SKM-1 treated with dmso at 0.1 percent for 144 hours (cell line): ENCODE data around the gene IGSF23.
"Not testable (repeated sequence)": the region's sequence is repeated elsewhere in the genome, so short reads cannot be mapped to it uniquely, and the experiment has no call there.

Source experiments
- DNase-seq: peaks from one replicate; lab custom pipeline; 2025; ENCODE audit not compliant: unreplicated experiment; lab: John Stamatoyannopoulos, UW

Gene IGSF23

DNA sequence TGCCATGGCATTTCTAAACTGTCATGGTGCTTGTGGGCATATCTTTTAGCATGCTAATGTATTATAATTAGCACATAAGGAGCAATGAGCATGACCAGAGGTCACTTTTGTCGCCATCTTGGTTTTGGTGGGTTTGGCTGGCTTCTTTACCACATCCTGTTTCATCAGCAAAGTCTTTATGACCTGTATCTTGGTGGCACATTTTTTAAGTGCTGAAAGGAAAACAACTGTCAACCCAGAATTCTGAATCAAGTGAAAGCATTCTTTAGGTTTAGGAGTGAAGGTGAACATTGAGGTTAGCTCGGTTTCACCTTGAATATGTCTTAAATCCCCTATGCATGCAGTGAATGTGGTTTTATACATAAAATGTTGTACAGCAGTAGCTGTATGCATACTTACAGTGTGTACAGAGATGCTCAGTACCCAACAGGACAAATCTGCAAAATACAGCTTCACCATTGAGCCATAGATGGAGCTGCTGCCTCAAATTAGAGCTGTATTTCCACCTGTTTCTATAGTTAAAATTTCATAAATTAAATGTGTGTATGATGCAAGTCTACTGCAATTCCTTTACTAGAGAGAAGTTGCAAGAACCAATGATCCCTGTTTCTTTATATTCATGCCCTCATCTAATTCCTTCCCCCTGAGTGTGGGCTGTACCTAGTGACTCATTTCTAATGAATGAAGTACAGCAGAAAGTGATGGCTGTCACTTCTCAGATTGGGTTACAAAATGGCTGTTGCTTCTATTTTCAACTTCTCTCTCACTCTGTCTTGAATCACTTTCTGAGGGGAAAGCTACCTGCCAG is 25.2 kb upstream of the IGSF23 start:
- DNase-seq, result no peak

GRCh38 chr19:44588771-44589112 is 24.6 kb upstream of the IGSF23 start:
- DNase-seq, result no peak

DNA sequence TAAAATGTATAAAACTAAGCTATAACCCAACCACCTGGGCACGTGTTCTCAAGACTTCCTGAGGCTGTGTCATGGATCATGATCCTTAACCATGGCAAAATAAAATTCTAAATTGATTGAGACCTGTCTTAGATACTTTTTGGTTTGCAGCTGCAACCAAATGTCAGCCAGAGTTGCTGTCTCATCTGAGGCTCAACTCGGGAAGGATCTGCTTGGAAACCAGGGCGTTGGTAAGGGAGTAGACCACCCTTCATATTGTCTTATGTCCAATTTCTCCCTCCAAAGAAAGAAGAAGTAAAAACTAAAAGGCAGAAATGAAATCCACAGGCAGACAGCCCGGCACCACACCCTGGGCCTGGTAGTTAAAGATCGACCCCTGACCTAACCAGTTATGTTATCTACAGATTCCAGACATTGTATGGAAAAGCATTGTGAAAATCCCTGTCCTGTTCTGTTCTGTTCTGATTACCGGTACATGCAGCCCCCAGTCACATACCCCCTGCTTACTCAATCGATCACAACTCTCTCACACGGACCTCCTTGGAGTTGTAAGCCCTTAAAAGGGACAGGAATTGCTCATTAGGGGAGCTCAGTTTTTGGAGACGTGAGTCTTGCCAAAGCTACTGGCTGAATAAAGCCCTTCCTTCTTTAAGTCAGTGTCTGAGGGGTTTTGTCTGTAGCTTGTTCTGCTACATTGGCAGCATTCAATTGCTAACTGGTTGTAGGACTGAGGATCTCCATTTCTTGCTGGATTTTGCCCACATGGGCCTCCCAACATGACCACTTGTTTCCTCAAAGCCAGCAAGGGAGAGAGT is 22.9 kb upstream of the IGSF23 start:
- no peak for DNase-seq

DNA sequence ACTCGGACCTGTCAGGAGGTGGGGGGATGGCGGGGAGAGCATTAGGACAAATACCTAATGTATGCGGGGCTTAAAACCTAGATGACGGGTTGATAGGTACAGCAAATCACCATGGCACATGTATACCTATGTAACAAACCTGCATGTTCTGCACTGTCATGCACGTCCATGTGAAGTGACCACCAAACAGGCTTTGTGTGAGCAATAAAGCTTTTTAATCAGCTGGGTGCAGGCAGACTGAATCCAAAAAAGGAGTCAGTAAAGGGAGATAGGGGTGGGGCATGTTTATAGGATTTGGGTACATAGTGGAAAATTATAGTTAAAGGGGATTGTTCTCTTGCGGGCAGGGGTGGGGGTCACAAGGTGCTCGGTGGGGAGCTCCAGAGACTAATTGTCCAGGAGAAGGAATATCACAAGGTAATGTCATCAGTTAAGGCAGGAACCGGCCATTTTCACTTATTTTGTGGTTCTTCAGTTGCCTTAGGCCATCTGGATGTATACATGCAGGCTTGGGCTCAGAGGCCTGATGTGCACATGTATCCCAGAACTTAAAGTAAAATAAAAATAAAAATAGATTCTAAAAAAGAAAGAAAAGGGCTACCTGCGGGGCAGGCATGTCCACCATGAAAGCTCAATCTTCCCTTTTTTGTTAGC is 21.9 kb upstream of the IGSF23 start:
- DNase-seq, result not testable (repeated sequence)

GRCh38 chr19:44592451-44592890 is 20.9 kb upstream of the IGSF23 start:
- no peak for DNase-seq

- DNase-seq, result no peak
Measured at GRCh38 chr19:44593294-44593693, 20.1 kb upstream of the IGSF23 start.

DNA sequence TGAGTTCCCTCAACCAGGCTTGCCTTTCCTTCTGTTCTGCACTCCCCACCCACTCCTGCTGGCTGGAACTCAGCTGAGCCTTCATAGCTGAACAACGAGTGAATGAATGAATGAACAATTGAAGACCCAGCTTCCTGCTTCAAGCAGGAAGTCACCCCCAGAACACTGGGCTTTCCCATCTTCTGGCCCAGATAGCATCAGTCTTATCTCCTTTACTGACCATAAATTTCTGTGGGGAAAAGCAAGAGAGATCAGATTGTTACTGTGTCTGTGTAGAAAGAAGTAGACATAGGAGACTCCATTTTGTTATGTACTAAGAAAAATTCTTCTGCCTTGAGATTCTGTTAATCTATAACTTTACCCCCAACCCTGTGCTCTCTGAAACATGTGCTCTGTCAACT is 19.5 kb upstream of the IGSF23 start:
- not testable (repeated sequence) for DNase-seq

- no peak for DNase-seq
Measured at GRCh38 chr19:44596428-44597130, 16.8 kb upstream of the IGSF23 start.

- no peak for DNase-seq
Measured at GRCh38 chr19:44597131-44597491, 16.3 kb upstream of the IGSF23 start.

GRCh38 chr19:44598355-44598754 is 15.0 kb upstream of the IGSF23 start:
- no peak for DNase-seq

GRCh38 chr19:44598880-44599279 is 14.5 kb upstream of the IGSF23 start:
- DNase-seq, result no peak

DNA sequence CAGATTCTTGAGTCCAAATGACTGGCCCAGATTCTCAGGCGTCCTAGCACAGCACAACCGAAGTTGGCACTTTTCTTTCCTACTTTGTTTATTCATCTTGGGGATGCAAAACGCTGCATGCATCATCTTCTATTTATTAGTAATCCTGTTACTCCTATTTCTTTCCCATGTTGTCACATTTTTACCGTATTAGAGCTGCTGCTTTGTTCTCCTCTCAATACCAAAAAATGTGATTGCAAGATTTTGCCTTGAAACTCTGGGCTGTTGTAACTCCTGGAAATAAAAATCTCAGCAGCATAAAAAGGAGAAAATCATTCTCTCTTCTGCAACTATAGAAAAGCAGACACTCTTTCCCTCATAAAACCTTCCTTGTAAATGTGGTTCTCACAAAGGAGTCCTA is 12.9 kb upstream of the IGSF23 start:
- no peak for DNase-seq

- DNase-seq, result no peak
Measured at GRCh38 chr19:44602081-44602480, 11.3 kb upstream of the IGSF23 start.

DNA sequence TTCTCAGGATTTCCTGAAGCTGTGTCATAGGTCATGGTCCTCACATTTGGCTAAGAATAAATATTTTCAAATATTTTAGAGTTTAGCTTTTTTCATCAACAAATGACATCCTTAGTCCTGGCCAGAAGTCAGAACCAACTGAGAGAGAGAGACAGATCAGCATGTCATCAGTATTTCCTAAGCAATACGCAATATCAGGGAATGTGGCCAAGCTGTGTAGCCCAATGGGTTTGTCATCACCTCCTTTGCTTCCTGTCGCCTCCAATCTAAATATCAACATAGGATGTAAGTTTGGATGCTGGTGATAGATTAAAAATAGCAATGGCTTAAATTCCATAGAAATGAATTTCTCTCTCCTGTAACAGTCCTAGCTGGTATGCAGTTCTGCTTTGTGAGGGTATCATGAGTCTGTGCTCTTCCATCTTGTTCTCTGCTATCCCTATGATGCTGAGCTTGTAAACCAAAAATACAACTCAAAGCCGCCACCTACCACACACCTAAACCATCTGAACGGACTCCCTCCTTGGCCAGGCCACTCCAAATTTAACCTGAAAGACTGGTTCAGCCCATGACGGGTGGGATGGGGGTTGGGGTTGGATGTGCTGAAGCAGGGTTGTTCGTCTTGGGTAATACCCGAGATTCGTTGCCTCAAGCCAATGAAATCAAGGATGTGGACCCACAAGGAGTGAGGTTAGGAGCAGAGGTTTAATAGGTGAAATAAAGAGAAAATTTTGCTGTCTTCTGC is 10.0 kb upstream of the IGSF23 start:
- no peak for DNase-seq

DNA sequence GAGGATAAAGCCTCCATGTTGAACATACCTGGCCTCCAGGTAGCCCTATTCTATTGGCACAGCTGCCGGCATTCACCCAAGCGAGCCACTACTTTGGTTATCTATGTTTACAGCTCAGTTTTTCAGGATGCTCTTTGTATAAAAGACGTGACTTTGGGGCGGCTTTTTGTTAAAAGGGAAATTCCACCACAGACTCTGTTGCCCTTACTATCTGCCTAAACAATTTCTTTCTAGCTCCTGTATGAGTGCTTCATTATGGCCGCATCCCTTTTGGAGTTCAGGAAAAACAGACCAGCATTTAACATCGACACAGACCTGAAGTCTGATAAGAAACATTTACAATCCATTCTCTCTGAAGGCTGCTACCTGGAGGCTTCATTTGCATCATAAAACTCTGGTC is 9.1 kb upstream of the IGSF23 start:
- DNase-seq, result no peak

GRCh38 chr19:44605547-44605946 is 7.8 kb upstream of the IGSF23 start:
- DNase-seq, result no peak

- no peak for DNase-seq
Measured at GRCh38 chr19:44607049-44607448, 6.3 kb upstream of the IGSF23 start.

DNA sequence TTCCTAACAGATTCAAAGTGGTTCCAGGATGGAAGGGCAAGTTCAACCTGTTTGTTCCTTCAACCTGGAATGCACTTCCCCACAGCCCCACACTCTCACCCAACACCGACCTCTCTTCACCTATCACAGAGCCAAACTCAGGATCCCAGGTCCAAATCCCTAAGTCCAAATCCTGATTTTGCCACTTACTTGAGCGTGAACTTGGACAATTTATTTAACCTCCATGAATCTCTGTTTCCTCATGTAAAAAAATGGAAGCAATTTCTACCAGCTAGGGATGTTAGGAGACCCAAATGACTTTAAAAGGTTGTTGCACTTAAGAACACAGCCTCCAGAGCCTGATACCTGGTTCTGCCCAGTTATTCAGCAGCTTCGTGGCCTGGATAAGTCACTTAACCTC is 5.4 kb upstream of the IGSF23 start:
- DNase-seq, result no peak

DNA sequence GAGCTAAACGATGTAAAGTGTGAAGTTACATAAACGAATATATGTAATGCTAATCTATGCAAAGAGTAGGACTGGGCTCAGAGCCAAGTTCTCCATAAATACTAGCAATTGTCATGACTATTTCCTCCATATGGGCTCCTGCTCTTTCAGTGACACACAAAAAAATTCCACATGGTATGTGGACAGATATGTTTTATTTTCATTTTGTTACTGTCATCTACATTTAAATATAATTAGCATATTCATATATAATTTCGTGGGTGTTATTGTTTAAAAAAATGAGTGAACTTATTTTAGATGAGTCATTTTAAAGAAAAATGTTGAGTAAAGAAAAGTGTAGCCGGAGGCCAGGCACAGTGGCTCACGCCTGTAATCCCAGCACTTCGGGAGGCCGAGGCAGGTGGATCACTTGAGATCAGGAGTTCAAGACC is 5.0 kb upstream of the IGSF23 start:
- no peak for DNase-seq

DNA sequence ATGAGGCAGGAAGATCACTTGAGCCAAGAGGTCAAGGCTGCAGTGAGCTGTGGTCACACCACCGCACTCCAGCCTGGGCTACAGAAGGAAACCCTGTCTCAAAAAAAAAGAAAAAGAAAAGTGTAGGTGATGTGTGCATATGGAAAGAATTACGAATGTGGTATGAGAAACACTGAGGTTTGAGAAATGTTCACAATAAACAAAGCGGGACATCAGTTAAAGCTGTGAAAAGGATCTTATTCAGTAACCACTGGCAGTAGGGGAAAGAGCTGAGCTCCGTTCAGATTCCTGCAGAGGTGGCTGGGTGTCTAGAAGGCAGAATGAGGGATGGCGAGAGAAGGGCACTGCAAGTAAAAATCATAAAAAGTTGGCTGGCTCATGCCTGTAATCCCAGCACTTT is 4.1 kb upstream of the IGSF23 start:
- DNase-seq, result no peak

GRCh38 chr19:44610497-44610896 is 2.9 kb upstream of the IGSF23 start:
- DNase-seq, result not testable (repeated sequence)
